KMS-11 (cell line): ENCODE measurements around the gene TSPAN10.

Experiments used
- H2AFZ ChIP-seq: fragments of 200-600 bp; sonication (generic); 2 replicates; pipeline ENCODE4 v1.6.1; 2016; ENCODE audit warnings: antibody characterized with exemption, mixed run types, low read depth
- H3K27ac ChIP-seq: fragments of 200-600 bp; sonication (generic); 2 replicates; pipeline ENCODE4 v1.6.1; 2016; ENCODE audit warnings: mild to moderate bottlenecking, mixed run types
- H3K27me3 ChIP-seq: fragments of 200-600 bp; sonication (generic); 2 replicates; pipeline ENCODE4 v1.6.1; 2017; ENCODE audit warnings: mild to moderate bottlenecking, low read depth, mixed run types, moderate library complexity; ENCODE audit not compliant: insufficient read depth
- H3K36me3 ChIP-seq: fragments of 200-600 bp; sonication (generic); 2 replicates; pipeline ENCODE4 v1.6.1; 2017; ENCODE audit warnings: mild to moderate bottlenecking, mixed run types; ENCODE audit not compliant: insufficient read depth
- H3K4me1 ChIP-seq: fragments of 200-600 bp; sonication (generic); 2 replicates; pipeline ENCODE4 v1.6.1; 2016; ENCODE audit warnings: mild to moderate bottlenecking, low read depth, mixed run types; ENCODE audit not compliant: poor library complexity, severe bottlenecking
- H3K4me2 ChIP-seq: fragments of 200-600 bp; sonication (generic); 2 replicates; pipeline ENCODE4 v1.7.0; 2016; ENCODE audit warnings: mild to moderate bottlenecking, mixed run types
- H3K4me3 ChIP-seq: fragments of 200-600 bp; sonication (generic); IDR thresholded peaks from 2 replicates; pipeline ENCODE4 v1.6.1; 2017; ENCODE audit warnings: low read depth, low read length, mixed read lengths; ENCODE audit not compliant: insufficient read depth
- H3K79me2 ChIP-seq: fragments of 200-600 bp; sonication (generic); 2 replicates; pipeline ENCODE4 v1.6.1; 2016; ENCODE audit warnings: low read depth, mixed run types; ENCODE audit not compliant: insufficient read depth
- H3K9ac ChIP-seq: fragments of 200-600 bp; sonication (generic); 2 replicates; pipeline ENCODE4 v1.6.1; 2016; ENCODE audit warnings: mild to moderate bottlenecking, mixed run types
- H4K20me1 ChIP-seq: fragments of 200-600 bp; sonication (generic); 2 replicates; pipeline ENCODE4 v1.6.1; 2016; ENCODE audit warnings: mild to moderate bottlenecking, mixed run types; ENCODE audit not compliant: insufficient read depth
- CTCF ChIP-seq: fragments of 200-600 bp; sonication (generic); conservative IDR thresholded peaks from 2 replicates; pipeline ENCODE4 v1.6.1; 2017; ENCODE audit warnings: low read depth, mild to moderate bottlenecking, antibody characterized with exemption, low read length, moderate library complexity, mixed read lengths

The TSPAN10 gene

DNA sequence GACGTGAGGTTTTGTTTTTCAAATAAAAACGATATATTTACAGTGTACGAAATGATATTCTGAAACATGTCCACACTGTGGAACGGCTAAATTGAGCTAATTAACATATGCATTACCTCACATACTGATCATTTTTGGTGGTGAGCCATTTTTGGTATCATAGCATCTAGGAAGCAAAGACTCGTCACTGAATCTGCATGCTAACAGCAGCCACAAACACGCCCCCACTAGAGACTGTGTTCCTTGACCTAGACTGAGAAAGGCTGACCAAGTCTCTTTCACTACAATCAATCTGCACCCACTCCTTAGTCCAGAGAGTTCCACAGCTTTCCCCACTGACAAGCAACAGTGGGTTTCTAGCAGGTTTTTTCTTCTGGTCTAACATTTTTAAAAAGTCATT lies 29.6 kb upstream of the TSPAN10 start:
- Histone ChIP-seq H3K79me2 (peaks cover 55% of the 10 kb centered on the region), H3K36me3 (no peaks in the 10 kb centered on the region; the same call in 1 of the 2 replicates), H3K4me2 (peak overlapping the region; percentile 88), H2AFZ (no peak overlapping the region), H3K27me3 (no peaks in the 10 kb centered on the region), H3K9ac (peak overlapping the region; percentile 38; the same call in 1 of the 2 replicates), H3K4me1 (peaks cover 69% of the 10 kb centered on the region), H3K4me3 (no peak overlapping the region), H3K27ac (peak overlapping the region; percentile 83), H4K20me1 (no peaks in the 10 kb centered on the region)
- no peak for TF ChIP-seq CTCF

DNA sequence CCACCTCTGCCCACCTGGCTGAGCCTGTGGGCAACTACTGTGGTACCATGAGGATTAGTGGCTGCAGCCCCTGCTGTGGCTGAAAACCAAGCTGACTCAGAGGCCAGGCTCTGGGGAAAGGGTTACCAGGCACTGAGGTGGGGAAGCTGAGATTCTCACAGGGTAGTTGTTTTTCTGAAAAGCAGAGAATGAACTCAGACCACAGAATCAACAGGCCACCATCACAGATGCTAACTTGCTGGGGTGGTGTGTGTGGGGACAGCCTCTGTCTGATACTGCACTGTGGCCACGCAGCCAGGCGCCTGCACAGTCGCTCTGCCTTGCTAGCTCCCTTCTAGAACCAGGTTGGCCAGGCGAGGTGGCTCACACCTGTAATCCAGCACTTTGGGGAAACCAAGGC lies 28.9 kb upstream of the TSPAN10 start:
- peak overlapping the region; percentile 38; the same call in 1 of the 2 replicates for H3K9ac ChIP-seq
- H3K27ac ChIP-seq, result peak overlapping the region; percentile 83
- peak overlapping the region; percentile 88; the same call in 1 of the 2 replicates for H3K4me2 ChIP-seq
- H3K79me2 ChIP-seq, result peaks cover 62% of the 10 kb centered on the region
- H3K27me3 ChIP-seq, result no peaks in the 10 kb centered on the region
- H4K20me1 ChIP-seq, result no peaks in the 10 kb centered on the region
- peaks cover 66% of the 10 kb centered on the region for H3K4me1 ChIP-seq
- no peak for TF ChIP-seq CTCF
- no peaks in the 10 kb centered on the region; the same call in 1 of the 2 replicates for H3K36me3 ChIP-seq
- no peak overlapping the region for H2AFZ ChIP-seq
- no peak overlapping the region for H3K4me3 ChIP-seq

GRCh38 chr17:81608605-81609004 lies 28.4 kb upstream of the TSPAN10 start:
- H3K4me1 ChIP-seq, result peaks cover 65% of the 10 kb centered on the region
- H3K9ac ChIP-seq, result no peak overlapping the region; the same call in 1 of the 2 replicates
- H4K20me1 ChIP-seq, result no peaks in the 10 kb centered on the region
- TF ChIP-seq CTCF, result no peak
- no peaks in the 10 kb centered on the region; the same call in 1 of the 2 replicates for H3K36me3 ChIP-seq
- peak overlapping the region; percentile 59 for H3K4me2 ChIP-seq
- peak overlapping the region; percentile 83 for H3K27ac ChIP-seq
- H3K27me3 ChIP-seq, result no peaks in the 10 kb centered on the region
- peaks cover 67% of the 10 kb centered on the region for H3K79me2 ChIP-seq
- H3K4me3 ChIP-seq, result no peak overlapping the region
- H2AFZ ChIP-seq, result no peak overlapping the region

- H3K9ac ChIP-seq, result no peak overlapping the region
- peaks cover 71% of the 10 kb centered on the region for H3K4me1 ChIP-seq
- H2AFZ ChIP-seq, result no peak overlapping the region
- no peak overlapping the region for H3K4me3 ChIP-seq
- peak overlapping the region; percentile 59; the same call in 1 of the 2 replicates for H3K4me2 ChIP-seq
- H3K79me2 ChIP-seq, result peaks cover 67% of the 10 kb centered on the region
- H3K27me3 ChIP-seq, result no peaks in the 10 kb centered on the region
- H3K27ac ChIP-seq, result peak overlapping the region; percentile 83
- no peaks in the 10 kb centered on the region for H4K20me1 ChIP-seq
- H3K36me3 ChIP-seq, result no peaks in the 10 kb centered on the region; the same call in 1 of the 2 replicates
- TF ChIP-seq CTCF, result no peak
Measured at GRCh38 chr17:81609541-81610311, 27.3 kb upstream of the TSPAN10 start.
